ENCODE results near the gene UNKL.

UNKL gene

DNA sequence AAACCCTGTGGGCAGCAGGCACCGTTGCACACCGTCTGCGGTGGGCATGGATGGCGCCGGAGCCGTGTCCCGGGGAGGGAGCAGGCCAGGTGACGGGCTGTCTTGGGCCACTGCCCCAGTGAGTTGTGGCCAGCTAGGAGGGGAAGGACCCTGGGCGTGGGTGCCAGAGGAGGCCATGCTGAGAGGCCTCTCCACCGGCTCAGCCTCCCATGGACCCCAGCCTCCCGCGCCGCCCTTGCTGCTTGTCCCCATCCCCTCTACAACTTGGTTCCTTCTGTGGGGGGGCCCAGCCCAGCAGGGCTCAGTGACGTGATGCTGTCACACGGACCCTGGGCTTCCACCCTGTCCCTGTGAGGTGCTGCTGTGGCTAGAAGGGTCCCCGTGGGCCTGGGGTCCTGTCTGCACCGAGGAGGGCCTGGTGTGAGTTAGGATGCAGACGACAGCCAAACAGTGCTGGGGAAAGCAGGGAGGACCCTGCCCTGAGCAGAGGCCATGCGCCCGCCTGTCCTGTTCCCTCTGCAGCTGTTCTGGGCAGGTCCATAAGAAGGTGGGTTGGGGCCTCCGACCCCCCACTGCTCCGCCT lies 93.8 kb downstream of the UNKL start:
- DNase-seq: no peak

DNA sequence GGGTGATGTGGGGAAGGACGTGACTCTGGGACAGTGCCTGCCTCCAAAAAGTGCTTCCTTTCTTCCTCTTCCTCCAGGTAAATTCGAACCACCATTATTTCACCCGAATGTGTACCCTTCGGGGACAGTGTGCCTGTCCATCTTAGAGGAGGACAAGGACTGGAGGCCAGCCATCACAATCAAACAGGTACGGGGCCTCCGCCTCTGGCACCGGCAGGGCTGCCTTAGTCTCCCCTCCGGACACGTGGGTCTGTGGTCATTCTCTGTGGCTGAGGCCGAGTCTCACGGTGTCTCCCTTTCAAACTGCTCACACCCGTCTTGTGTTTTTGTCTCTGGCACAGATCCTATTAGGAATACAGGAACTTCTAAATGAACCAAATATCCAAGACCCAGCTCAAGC lies 94.4 kb downstream of the UNKL start:
- no peak for DNase-seq

DNA sequence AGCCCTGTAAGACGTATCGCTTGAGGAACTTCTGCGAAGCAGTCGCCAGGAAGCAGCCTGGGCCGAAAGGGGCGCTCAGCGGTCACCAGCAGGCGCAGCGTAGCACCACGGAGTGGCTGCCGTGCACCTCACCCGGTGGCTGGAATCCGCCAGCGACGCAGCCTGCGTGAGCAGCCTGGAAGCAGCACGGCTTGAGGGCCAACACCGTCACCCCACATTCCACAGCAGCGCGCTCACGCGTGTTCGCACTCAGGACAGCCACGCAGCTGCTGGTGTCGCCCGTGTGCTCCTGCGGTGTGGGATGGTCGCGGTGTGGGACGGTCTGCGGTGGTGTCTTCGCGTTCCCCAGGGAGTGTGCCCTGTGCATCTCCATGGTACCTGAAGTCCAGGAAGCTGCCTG lies 95.5 kb downstream of the UNKL start:
- no peak for DNase-seq

DNA sequence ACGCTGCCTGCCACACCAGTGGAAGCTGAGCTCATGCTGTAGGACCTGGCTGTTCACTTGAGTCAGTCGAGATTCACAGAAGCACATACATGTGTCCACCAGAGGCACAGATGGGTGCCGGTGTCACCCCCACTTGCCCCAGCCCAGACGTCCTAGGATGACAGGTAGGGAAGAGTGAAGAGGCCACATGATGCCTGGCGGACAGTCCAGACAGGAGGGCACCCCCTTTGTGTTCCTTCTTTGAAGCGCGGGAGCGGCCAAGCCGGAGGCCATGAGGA lies 96.3 kb downstream of the UNKL start:
- no peak for DNase-seq

DNA sequence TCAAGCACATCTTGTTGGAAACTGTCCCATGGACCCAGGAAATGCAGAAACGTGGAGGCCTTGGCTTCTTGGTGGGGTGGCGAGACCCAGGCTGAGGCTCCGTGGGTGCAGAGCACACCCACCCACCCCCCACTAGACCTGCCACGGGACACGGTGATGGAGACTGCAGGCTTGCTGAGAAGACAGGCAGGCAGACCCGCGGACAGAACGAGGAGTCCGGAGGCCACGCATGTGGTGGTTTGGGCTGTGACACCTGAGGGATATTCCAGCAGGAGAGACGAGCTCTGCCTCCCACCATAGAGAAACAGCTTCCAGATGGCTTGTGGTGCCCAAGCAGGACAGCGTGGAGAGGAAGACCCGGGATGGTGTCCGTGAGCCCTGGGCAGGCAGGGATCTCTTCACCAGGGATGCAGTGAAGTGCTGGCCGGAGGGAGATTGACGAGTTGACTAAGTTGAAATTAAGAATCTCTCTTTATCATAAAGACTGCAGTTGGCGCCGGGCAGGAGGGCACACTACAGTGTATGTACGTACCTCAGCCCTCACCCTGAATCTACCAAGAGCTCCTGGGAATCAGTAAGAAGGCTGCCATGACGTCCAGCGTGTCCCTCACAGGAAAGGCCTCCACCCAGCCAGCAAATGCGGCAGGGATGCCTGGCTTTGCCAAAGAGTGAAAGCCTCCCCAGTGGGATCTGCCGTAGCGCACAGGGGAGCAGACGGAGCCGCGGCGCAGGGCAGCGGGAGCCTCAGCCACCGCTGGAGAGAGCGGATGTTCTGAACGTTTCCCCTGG lies 96.8 kb downstream of the UNKL start:
- no peak for DNase-seq

DNA sequence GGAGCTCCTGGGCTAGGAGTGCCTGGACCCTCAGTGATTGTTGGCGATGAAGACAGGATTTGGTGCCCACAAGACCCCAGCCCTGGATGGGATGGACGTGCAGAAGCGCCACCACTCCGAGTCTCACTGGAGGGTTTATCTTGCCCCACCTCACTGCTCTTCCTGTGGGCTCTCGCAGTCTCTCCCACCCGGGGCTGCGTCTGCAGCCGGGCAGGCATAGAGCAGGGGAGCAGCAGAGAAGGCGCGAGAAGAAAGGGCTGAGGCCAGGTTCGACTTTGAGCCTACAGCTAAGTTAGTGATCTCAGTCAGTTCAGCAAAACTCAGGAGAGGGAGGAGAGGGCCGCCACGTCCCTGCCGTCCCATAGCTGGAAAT lies 98.5 kb downstream of the UNKL start:
- no peak for DNase-seq

DNA sequence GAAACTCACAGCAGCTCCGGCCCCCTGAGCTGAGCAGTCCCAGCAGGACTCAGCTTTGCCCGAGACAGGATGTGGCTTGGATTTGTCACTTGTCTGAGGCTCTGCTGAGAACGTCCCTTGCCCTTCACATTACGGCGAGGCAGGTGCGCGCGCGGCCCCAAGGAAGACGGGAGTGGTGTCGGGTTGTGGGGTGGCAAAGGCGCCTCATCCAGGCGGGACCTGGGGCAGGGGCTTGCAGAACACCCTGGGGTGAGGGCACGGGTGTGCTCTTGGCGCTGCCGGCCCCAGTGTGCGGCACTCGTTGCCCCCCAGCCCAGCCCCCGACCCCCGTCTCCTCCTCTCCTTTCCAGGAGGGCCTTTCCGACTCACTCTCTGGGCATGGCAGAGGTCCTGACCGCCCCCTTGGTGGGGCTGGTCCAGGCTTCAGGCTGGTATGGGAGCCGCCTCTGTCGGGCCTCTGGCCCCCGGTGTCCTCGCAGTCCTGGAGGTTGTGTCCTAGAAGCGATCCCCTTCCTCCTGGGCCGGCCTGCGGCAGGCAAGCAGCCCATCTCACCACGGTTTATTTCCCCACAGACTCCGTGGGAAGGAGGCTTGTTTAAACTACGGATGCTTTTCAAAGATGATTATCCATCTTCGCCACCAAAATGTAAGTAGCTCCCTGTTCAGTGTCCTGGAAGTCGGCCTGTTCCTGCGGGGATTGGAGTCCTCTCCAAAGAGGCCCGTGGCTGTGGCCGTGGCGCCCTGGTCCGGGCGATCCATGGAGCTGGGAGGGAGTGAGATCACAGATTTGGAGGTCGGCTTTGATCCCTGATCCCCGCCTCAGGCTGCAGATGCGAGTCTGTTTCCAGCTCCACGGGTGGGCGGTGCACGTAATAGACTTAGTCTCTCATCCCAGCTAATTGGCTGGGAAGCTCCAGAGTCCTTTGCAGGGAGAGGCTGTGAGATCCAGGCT lies 99.1 kb downstream of the UNKL start:
- no peak for DNase-seq

DNA sequence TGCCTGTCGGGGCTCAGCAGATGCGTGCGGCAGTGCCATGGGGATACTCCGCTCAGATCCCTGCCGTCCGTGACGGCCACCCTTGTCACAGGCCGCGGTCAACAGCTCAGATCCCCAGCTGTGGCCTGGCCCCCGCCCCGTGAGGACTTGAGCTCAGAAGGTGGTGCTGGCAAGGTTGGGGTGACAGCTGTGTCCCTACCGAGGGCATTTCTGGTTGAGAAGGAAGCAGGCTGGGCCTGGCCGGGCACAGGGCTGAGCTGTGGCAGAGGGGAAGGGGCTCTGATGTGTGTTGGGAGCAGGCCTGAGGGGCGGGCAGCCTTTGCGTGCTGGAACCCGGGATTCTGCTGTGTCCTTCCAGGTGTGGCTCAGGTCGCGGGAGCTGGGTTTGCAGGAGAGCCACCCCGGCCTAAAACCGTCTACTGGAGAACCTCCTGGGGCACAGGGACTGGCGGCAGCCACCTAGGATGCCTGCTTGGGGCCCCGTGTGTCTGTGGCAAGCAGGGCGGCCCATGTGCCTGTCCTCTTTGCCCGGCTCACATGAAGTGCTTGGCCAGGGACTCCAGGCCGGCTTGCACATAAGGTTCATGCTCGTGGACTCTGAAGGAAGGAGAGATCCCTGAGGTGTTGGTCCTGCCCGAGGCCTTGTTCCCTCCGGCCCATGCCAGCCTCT lies 100.0 kb downstream of the UNKL start:
- no peak for DNase-seq

DNA sequence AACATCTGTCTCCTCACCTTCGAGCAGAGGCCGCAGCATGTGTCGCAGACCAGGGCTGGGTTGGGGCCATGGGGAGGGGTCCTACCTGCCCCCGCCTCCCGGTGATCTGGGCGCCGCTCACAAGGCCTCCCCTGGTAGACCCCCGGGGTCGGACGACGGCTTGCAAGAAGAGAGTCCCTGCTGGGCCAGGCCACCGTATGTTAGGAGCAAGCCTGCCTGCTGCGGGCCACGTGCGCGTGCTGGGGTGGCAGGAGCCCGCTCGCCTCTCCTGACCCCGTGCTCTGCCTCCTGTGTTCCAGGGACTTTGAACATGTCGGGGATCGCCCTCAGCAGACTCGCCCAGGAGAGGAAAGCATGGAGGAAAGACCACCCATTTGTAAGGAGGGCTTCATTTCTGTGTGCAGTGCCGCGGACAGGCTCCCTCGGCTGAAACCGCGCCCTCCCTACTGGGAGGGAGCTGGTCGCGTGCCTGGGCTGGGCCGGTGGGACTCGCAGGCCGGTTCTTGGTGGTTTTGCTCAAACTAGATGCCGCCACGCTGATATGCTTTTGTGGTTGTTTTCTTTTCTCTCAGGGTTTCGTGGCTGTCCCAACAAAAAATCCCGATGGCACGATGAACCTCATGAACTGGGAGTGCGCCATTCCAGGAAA lies 100.7 kb downstream of the UNKL start:
- DNase-seq: no peak
